OCI-LY3 (cell line): Measurements from ENCODE around the gene IRAK1.

Source experiments
- H2AFZ ChIP-seq: fragments of 200-600, 300-600 bp; shearing (Covaris generic); 2 replicates; pipeline ENCODE4 v1.6.0; 2014; ENCODE audit warnings: antibody characterized with exemption, low read depth, low read length
- H3K27ac ChIP-seq: fragments of 200-600, 300-600 bp; sonication (generic); 2 replicates; pipeline ENCODE4 v1.5.1; 2014; ENCODE audit warnings: mild to moderate bottlenecking, low read length, moderate library complexity, mixed read lengths
- H3K27me3 ChIP-seq: fragments of 200-600, 300-600 bp; sonication (generic); 2 replicates; pipeline ENCODE4 v1.6.1; 2014; ENCODE audit warnings: low read depth, low read length, mixed read lengths
- H3K36me3 ChIP-seq: fragments of 200-600, 300-600 bp; sonication (generic); replicated peaks from 2 replicates; pipeline ENCODE3; 2014; ENCODE audit warnings: low read depth, low read length, mixed read lengths
- H3K4me1 ChIP-seq: fragments of 300-600, 200-600 bp; sonication (generic); 2 replicates; pipeline ENCODE4 v1.6.1; 2014; ENCODE audit warnings: low read length, mixed read lengths
- H3K4me2 ChIP-seq: fragments of 200-600, 300-600 bp; sonication (generic); 2 replicates; pipeline ENCODE4 v1.6.1; 2014; ENCODE audit warnings: low read length, mixed read lengths
- H3K4me3 ChIP-seq: fragments of 300-600, 200-600 bp; sonication (generic); 2 replicates; pipeline ENCODE4 v1.5.1; 2014; ENCODE audit warnings: antibody characterized with exemption, mild to moderate bottlenecking, low read length, moderate library complexity
- H3K79me2 ChIP-seq: fragments of 300-600, 200-600 bp; shearing (Covaris generic); 2 replicates; pipeline ENCODE4 v1.6.1; 2014; ENCODE audit warnings: mild to moderate bottlenecking, low read length, mixed read lengths
- H3K9ac ChIP-seq: fragments of 300-600, 200-600 bp; shearing (Covaris generic); 2 replicates; pipeline ENCODE4 v1.6.0; 2014; ENCODE audit warnings: mild to moderate bottlenecking, low read length, moderate library complexity
- H3K9me3 ChIP-seq: fragments of 200-600, 300-600 bp; shearing (Covaris generic); 2 replicates; pipeline ENCODE4 v1.6.1; 2014; ENCODE audit warnings: low read length, mixed read lengths; ENCODE audit not compliant: insufficient read depth
- H4K20me1 ChIP-seq: fragments of 200-600, 300-600 bp; sonication (generic); 2 replicates; pipeline ENCODE4 v1.6.1; 2016; ENCODE audit warnings: low read length, mixed read lengths; ENCODE audit not compliant: insufficient read depth
- EZH2phosphoT487 ChIP-seq: fragments of 200-600 bp; shearing (Covaris generic); IDR thresholded peaks from 2 replicates; pipeline ENCODE4 v1.6.1; 2018; ENCODE audit warnings: antibody characterized with exemption, mixed run types, low read depth
- TF ChIP-seq, protein P1 (sequence below): fragments of 200-600, 300-600 bp; sonication (generic); IDR thresholded peaks from 2 replicates; pipeline ENCODE4 v1.5.1; 2014; ENCODE audit warnings: antibody characterized with exemption, low read length, low read depth

IRAK1 gene

DNA sequence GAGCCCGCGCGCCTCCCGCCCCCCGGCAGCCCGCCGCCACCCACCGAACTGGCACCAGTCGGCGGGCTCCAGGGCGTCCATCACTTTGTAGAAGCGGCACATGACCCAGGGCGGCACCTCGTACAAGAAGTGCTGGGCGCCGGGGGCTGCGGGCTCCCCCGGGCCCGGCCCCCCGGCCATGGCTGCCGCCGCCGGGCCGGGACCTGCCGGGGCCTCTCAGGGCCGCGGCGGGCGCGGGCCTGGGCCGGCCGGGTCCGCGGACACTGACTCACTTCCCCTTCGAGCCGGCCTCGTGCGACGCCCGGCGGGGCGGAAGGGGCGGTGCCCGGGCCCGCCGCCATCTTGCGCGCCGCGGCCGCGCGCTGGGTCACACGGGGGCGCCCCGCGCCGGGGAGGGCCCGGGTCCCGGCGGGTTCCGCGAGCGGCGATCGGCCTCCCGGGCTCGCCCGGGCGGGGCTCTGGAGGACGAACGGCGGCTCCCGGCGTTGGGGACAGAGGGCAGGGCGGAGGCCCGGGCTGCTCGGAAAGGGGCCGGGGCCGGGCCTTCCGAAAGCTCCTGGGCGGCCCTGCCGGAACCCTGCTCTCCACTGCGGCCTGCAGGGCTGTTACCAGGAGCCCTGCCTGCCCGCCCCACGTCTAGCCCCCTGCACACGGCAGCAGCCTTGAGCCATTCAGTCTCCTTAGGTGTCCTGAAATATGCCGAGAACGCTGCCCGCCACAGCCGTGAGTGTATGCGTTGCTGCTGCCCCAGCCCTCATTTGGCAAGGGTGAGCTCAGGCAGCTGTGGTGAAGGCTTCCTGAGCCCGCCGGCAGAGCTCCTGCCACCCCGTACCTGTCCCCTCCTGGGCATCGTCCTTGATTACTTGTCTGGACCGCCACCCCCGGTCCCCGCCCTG, at the start of gene IRAK1:
TSS of gene IRAK1 (minus strand) at position 270 of the 896 bp plus-strand sequence. CDS start at position 180, 90 bp downstream.
- TF ChIP-seq, protein P1, sequence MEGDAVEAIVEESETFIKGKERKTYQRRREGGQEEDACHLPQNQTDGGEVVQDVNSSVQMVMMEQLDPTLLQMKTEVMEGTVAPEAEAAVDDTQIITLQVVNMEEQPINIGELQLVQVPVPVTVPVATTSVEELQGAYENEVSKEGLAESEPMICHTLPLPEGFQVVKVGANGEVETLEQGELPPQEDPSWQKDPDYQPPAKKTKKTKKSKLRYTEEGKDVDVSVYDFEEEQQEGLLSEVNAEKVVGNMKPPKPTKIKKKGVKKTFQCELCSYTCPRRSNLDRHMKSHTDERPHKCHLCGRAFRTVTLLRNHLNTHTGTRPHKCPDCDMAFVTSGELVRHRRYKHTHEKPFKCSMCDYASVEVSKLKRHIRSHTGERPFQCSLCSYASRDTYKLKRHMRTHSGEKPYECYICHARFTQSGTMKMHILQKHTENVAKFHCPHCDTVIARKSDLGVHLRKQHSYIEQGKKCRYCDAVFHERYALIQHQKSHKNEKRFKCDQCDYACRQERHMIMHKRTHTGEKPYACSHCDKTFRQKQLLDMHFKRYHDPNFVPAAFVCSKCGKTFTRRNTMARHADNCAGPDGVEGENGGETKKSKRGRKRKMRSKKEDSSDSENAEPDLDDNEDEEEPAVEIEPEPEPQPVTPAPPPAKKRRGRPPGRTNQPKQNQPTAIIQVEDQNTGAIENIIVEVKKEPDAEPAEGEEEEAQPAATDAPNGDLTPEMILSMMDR: no peak
- TF ChIP-seq EZH2phosphoT487: no peak
- H2AFZ ChIP-seq: no peak within 1 kb of the TSS
- H3K4me2 ChIP-seq: peak within 1 kb of the TSS; percentile 95
- H4K20me1 ChIP-seq: no peaks in the 10 kb centered on the region
- H3K36me3 ChIP-seq: peaks cover 34% of the 10 kb centered on the region
- H3K79me2 ChIP-seq: peaks cover 56% of the 10 kb centered on the region
- peak within 1 kb of the TSS; percentile 85 for H3K27ac ChIP-seq
- H3K9me3 ChIP-seq: no peaks in the 10 kb centered on the region
- H3K27me3 ChIP-seq: no peaks in the 10 kb centered on the region
- H3K4me1 ChIP-seq: peaks cover 19% of the 10 kb centered on the region
- H3K4me3 ChIP-seq: peak within 1 kb of the TSS; percentile 100
- peak within 1 kb of the TSS; percentile 100 for H3K9ac ChIP-seq

DNA sequence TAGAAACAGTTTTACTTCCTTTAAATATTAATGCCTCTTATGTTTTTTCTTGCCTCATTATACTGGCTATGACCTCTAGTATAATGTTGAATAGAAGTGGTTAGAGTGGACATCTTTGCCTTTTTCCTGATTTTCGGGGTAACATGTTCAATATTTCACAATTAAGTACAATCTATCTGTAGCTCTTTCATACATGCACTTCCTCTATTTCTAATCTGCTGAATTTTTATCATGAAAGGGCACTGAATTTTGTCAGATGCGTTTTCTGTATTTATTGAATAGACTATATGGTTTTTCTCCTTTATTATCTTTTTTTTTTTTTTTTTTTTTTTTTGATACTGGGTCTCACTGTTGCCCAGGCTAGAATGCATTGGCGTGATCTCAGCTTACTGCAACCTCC, 48.9 kb upstream of the IRAK1 start:
- Histone ChIP-seq H2AFZ (no peak overlapping the region), H3K4me2 (peak overlapping the region; percentile 44; the same call in 1 of the 2 replicates), H4K20me1 (peaks cover 41% of the 10 kb centered on the region), H3K9me3 (no peaks in the 10 kb centered on the region), H3K27ac (no peak overlapping the region), H3K9ac (no peak overlapping the region), H3K4me3 (no peak overlapping the region), H3K36me3 (peaks cover 3% of the 10 kb centered on the region), H3K4me1 (peaks cover 22% of the 10 kb centered on the region), H3K27me3 (no peaks in the 10 kb centered on the region), H3K79me2 (peaks cover 79% of the 10 kb centered on the region)
- TF ChIP-seq EZH2phosphoT487: no peak
- TF ChIP-seq, protein P1: no peak

DNA sequence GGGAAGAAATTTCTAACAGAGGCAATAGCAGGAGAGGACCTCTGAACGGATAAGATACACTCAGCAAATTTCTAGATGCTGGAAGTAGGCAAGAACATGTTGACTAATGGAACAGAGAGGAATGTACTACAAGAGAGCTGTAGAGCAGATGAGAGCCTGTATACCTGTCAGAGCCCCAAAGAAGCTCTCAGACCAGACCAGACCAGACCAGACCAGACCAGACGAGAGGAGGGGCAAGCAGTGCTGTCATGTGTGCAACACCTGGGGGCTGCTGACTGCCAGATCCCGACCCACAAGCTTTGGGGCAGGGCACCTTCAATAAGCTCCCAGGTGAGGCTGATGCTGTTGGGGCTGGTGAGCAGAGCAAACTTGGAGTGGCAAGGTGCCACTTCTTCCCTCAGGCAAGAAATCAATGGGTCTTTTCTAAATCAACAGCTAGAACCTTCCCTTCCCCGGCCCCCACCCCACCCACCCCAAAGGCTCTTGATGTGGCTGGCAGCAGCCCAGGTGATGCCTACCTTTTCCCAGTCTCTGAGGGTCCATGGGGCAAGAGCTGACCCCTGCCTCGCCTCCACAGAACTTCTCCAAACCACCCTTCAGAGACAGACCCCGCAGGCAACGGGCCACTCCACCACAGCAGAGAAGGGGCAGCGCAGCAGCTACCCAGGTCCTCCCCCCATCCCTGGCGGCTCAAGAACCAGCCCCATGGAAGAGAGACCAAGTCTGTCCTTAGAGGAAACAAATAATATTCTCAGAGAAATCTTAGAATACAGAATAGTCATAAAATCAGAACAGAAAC, 45.1 kb upstream of the IRAK1 start:
- Histone ChIP-seq H3K4me2 (no peak overlapping the region), H3K4me3 (no peak overlapping the region), H3K4me1 (peaks cover 13% of the 10 kb centered on the region), H3K27me3 (no peaks in the 10 kb centered on the region), H3K79me2 (peaks cover 77% of the 10 kb centered on the region), H2AFZ (no peak overlapping the region), H3K9ac (no peak overlapping the region), H3K27ac (no peak overlapping the region), H3K9me3 (no peaks in the 10 kb centered on the region), H3K36me3 (no peaks in the 10 kb centered on the region), H4K20me1 (peaks cover 60% of the 10 kb centered on the region)
- no peak for TF ChIP-seq EZH2phosphoT487
- TF ChIP-seq, protein P1: no peak

DNA sequence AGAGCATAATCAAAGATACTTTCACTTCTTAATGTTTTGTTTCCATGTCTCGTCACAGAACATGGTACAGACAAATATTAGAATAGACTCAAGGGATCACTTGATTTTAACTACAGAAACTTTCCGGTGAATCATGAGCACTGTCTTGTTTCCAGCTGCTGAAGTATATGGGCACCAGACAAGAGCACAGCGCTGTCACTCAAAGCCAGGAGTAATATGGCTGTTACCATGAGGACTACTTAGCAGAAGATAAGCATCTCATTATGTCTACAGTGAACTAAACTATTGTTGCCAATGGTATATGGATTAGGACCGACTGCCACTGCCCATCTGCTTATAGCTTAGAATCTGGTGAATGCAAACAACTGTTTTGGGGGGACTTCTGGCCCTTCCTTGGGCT, 43.5 kb upstream of the IRAK1 start:
- peaks cover 65% of the 10 kb centered on the region for H4K20me1 ChIP-seq

More for the DNA sequence above, 43.5 kb upstream of the IRAK1 start:
- no peaks in the 10 kb centered on the region for H3K36me3 ChIP-seq
- no peak overlapping the region for H3K4me3 ChIP-seq
- H3K4me1 ChIP-seq: peaks cover 2% of the 10 kb centered on the region
- no peak overlapping the region for H3K27ac ChIP-seq
- no peaks in the 10 kb centered on the region for H3K27me3 ChIP-seq
- H3K4me2 ChIP-seq: no peak overlapping the region
- no peak overlapping the region for H3K9ac ChIP-seq
- peaks cover 78% of the 10 kb centered on the region for H3K79me2 ChIP-seq
- TF ChIP-seq, protein P1: no peak
- no peak for TF ChIP-seq EZH2phosphoT487
- no peak overlapping the region for H2AFZ ChIP-seq
- no peaks in the 10 kb centered on the region for H3K9me3 ChIP-seq
